HG03571 (cell line): ENCODE measurements around the gene BRD8.
"Not testable (repeated sequence)": the region's sequence is repeated elsewhere in the genome, so short reads cannot be mapped to it uniquely, and the experiment has no call there.

Experiments
- ATAC-seq: cut with Tn5 transposase; IDR thresholded peaks from one replicate; pipeline ENCODE4 v1.9.1; 2021; ENCODE audit not compliant: unreplicated experiment

The BRD8 gene

GRCh38 chr5:138159666-138160065 is 18.8 kb downstream of the BRD8 start:
- no peak for ATAC-seq

DNA sequence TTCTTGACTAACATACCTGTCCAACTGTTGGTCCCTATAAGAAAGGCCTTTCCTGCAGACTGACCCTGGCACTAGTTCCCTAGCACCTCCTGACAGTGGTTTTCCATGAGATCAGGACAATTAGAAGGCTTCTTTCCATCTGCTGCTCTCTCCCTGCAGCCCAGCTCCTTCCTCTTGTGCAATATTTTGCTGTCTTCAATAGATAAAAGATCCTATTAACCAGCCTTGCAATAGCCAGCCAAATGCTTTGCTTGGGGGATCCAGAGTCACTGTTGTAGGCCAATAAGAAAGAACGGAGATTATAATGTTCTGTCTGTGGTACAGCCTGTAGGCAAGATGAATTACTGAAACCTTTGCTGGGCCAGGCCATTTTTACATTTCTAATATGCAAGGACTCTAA is 20.8 kb downstream of the BRD8 start:
- ATAC-seq, result no peak

DNA sequence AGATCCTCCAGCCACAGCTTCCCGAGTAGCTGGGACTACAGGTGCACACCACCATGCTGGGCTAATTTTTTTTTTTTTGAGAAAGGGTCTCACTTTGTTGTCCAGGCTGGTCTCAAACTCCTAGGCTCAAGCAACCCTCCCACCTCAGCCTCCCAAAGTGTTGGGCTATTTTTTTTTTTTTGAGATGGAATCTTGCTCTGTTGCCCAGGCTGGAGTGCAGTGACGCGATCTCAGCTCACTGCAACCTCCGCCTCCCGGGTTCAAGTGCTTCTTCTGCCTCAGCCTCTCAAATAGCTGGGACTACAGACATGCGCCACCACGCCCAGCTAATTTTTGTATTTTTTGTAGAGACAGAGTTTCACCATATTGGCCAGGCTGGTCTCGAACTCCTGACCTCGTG is 22.5 kb downstream of the BRD8 start:
- not testable (repeated sequence) for ATAC-seq

DNA sequence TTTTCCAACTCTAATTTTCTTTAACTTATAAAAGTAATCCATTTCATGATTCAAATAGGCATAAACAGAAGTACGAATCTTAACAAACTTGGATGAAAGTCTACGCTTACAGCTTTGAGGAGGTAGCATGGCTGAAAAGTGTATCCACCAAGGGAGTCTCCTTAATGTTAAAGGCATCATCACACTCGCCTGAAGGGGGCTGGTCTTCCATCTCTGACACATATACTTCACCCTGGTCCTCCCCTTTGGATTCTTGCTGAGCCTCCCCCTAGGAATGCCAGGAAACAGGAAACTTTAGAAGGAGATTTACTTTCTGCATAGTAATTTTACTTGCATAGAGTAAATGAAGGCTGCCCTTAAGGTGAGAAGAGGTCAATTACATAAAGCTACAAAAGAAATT is 28.9 kb downstream of the BRD8 start:
- ATAC-seq, result no peak

- no peak for ATAC-seq
Observed at GRCh38 chr5:138148811-138149210, 29.6 kb downstream of the BRD8 start.

GRCh38 chr5:138143578-138143977 is 34.9 kb downstream of the BRD8 start:
- ATAC-seq, result not testable (repeated sequence)

DNA sequence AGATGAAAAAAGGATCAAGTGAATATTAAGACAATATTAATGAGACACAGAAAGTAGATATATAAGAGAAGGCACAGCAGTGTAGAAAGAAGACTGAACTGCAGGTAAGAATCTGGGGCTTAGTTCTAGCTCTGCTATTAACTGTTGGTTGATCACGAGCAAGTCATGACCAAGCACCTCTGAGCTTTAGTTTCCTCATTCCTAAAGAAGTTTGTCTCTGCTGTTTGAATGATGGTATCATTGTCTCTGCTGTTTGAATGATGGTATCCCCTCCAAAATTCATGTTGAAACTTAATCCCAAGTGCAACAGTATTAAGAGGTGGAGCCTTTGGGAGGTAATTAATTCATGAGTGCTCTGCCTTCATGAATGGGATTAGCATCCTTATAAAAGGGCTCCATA is 36.7 kb downstream of the BRD8 start:
- ATAC-seq, result no peak

- ATAC-seq, result no peak
Observed at GRCh38 chr5:138140268-138140667, 38.2 kb downstream of the BRD8 start.

- ATAC-seq, result no peak
Observed at GRCh38 chr5:138139781-138140090, 38.7 kb downstream of the BRD8 start.

DNA sequence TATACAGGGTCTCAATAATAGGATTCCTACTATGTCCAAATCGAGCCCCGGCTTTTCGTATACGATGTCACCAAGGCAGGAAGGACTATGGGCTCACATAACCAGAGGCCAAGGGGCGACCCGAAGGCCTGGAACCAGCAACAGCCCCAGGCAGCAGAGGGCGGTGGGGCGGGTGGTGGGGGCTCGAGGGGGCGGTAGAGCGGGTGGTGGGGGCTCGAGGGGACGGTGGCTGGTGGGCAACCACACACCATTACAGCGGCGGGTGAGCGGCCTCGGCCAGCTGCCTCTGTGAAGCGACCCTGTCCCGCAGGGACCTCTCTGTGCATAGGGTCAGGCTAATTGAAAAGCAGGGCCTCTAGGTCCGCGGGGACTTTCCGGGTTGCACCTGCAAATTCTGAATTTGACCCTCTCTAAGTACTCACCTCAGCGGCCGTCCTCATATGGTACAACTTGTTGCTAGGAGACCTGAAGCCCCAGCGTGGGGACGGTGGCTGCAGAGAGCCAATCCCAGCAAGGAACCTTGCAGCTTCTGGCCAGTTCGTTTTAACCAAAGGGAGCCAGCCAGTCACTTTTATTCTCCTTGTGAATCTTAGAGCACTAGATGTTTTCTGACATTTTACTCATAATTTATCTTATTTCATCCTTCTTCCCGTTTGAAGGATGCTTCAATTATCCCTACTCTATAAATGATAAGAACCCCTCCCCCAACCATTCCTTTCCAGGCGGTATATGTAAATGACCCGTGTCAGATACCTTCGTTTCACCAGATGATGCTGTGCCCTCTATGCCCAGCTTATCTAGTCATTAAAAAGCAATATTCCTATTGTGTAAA is 39.3 kb downstream of the BRD8 start, which contains the start of gene NME5:
Gene NME5, minus strand, starts transcription at position 480 of the 832 bp plus-strand sequence. CDS start 648 bp downstream, outside the sequence.
- no peak for ATAC-seq

DNA sequence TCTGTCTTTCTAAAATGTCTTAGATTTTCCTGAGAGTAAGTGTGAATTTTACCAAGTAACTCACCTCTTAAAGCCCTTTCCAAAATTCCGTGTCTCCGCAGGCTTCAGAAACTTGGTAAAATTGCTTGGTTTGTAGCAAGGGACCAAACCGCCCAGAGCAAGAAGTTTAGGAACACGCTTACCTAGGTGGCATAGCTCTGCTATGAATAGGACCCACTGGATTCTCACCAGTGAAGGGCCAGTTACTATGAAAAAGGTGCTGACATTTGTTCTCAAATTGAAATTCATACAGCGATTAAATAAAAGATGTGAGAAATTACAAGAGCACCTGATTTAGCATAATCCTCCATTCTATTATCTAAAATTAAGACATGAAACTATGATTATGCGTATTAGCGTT is 45.9 kb downstream of the BRD8 start:
- ATAC-seq, result no peak

GRCh38 chr5:138129347-138129746 is 49.1 kb downstream of the BRD8 start:
- no peak for ATAC-seq

- no peak for ATAC-seq
Observed at GRCh38 chr5:138128334-138128733, 50.1 kb downstream of the BRD8 start.

GRCh38 chr5:138115254-138115653 is 63.2 kb downstream of the BRD8 start:
- ATAC-seq, result no peak

- no peak for ATAC-seq
Observed at GRCh38 chr5:138111937-138112336, 66.5 kb downstream of the BRD8 start.

DNA sequence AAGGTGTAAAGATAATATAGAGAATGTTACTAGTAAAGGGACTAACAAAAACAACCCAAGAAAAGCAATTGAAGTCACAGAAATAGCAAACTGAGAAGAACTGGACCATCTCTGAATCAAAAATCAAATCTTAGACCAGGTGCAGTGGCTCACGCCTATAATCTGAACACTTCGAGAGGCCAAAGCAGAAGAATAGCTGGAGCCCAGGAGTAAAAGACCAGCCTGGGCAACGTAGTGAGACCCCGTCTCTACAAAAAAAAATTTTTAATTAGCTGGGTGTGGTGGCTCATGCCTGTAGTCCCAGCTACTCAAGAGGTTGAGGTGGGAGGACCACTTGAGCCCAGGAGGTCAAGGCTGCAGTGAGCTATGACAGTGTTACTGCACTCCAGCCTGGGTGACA is 67.2 kb downstream of the BRD8 start:
- ATAC-seq, result no peak

DNA sequence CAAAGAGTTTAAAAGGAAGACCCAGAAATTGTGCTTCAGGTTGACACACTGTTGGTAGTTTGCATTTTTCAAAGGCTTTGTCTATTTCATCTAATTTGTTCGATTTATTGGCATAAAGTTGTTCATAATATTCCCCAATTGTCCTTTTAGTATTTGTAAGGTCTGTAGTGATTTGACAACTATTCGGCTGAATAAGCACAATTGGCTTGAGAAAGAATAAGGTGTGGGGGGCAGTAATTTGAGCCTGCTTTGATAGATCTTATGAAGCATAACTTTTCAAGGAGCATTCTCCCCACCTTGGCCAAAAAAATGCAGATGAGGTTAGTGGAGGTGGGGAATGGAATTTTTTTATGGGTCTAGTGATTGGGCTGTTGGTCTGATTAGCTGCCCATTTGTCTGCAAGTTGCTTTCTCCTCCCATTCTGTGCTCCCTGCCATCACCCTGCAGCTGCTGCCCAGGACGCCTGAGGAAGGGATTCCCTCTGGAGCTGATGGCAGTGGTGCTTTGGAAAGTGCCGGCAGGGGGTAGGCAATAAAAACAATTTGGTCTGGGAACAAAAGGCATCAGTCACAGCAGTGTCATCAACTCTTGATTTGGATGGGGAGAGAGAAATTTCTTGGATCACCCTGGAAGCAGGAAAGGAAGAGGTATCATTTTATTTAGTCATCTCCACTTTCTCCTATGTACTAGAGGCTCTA is 68.0 kb downstream of the BRD8 start:
- no peak for ATAC-seq

- no peak for ATAC-seq
Observed at GRCh38 chr5:138109463-138110265, 68.8 kb downstream of the BRD8 start.

DNA sequence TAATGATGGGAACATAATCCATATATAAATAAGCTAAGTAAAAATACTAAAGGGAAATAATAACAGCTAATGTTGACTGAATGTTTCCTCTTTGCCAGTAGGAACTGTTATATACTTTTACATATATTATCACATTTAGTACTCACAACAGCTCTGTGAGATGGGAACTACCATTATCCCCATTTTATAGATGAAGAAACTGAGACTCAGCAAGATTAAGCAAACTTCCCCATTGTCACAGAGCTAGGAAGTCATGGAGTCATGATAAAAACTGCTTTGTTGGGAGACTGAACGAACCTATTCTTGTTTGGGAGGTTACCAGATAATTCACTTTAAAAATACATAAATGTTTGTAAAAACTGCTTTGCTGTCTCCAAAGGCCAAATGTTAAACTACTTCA is 71.2 kb downstream of the BRD8 start:
- no peak for ATAC-seq

DNA sequence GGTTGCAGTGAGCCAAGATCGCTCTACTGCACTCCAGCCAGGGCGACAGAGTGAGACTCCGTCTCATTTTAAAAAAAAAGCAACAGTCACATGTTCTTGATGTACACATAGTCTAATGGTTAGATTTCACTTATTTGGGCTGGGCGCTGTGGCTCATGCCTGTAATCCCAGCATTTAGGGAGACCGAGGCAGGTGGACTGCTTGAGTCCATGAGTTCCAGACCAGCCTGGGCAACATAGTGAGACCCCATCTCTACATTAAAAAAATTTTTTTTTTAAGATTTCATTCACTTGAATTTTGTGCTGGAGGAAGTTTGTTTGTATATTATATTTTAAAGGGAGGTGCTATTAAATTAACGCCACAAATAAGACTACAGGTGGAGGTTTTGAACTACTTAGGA is 72.7 kb downstream of the BRD8 start:
- ATAC-seq, result no peak

DNA sequence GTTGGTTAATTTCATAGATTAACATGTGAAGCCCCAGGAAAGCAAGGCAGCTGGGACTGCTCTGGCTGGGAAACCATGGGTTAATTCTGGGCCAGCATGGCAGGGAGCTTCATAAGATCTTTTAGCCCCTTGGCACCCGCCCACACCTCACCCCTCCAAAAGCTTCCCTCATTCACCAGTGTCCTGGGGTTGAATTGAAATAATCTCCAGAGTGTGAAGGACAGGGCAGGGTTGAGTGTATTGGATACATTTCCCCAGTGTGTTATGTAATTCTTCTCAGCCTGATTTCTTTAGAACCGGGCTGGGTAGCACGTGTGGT is 75.2 kb downstream of the BRD8 start:
- no peak for ATAC-seq
